CD8-positive, alpha-beta memory T cell (primary cell): ENCODE measurements around the gene PPIF. TPM values are rescaled to one million over a fixed set of nuclear protein-coding genes. Genes with fewer than 3 reads are reported as not detected.

Source experiments
- CTCF ChIA-PET: fragments of 350-600 bp; sonication (Branson Sonifier 250); formaldehyde crosslinking; loops from one replicate; lab custom pipeline; 2021; ENCODE audit warnings: antibody characterized with exemption; lab: Charles Lee
- POLR2A ChIA-PET: fragments of 350-600 bp; sonication (Branson Sonifier 250); formaldehyde crosslinking; loops from one replicate; lab custom pipeline; 2021; ENCODE audit warnings: antibody characterized with exemption; lab: Charles Lee
- DNase-seq, 5 donors: peaks; one replicate each; pipeline versions ENCODE4 v3.0.0 to v3.0.0-alpha.2; 2020 to 2022; ENCODE audit warnings: mixed read lengths in 1 of 5
- H3K27ac ChIP-seq: one replicate; pipeline ENCODE4 v1.7.0; 2013; ENCODE audit warnings: low read depth, mild to moderate bottlenecking, low read length, moderate library complexity
- H3K27me3 ChIP-seq: 2 replicates; pipeline ENCODE4 v1.7.0; 2013; ENCODE audit warnings: low read length, mild to moderate bottlenecking; ENCODE audit not compliant: insufficient read depth, poor library complexity, severe bottlenecking
- H3K36me3 ChIP-seq: 2 replicates; pipeline ENCODE4 v1.7.0; 2013; ENCODE audit warnings: mild to moderate bottlenecking, low read length, moderate library complexity; ENCODE audit not compliant: insufficient read depth
- H3K4me1 ChIP-seq: 2 replicates; pipeline ENCODE4 v1.7.0; 2013; ENCODE audit warnings: mild to moderate bottlenecking, low read length, moderate library complexity; ENCODE audit not compliant: insufficient read depth
- H3K4me3 ChIP-seq: 2 replicates; pipeline ENCODE4 v1.7.0; 2013; ENCODE audit warnings: mild to moderate bottlenecking, low read length
- H3K9me3 ChIP-seq: 2 replicates; pipeline ENCODE4 v1.7.0; 2013; ENCODE audit warnings: mild to moderate bottlenecking, low read length
- H3K27ac Mint-ChIP-seq, 8 donors: one replicate each; pipeline ENCODE4 v1.8.0; 2020 to 2021; ENCODE audit warnings: mixed read lengths in 8 of 8, mild to moderate bottlenecking in 6 of 8, inconsistent platforms in 3 of 8, moderate library complexity in 3 of 8
- H3K27me3 Mint-ChIP-seq, 2 donors: one replicate each; pipeline ENCODE4 v1.8.0; 2020 to 2021; ENCODE audit warnings: mixed read lengths in 2 of 2, mild to moderate bottlenecking in 1 of 2, moderate library complexity in 1 of 2
- H3K36me3 Mint-ChIP-seq, 3 donors: one replicate each; pipeline ENCODE4 v1.8.0; 2020 to 2021; ENCODE audit warnings: mixed read lengths in 3 of 3, inconsistent platforms in 1 of 3, mild to moderate bottlenecking in 1 of 3
- H3K4me1 Mint-ChIP-seq, 3 donors: one replicate each; pipeline ENCODE4 v1.8.0; 2020 to 2021; ENCODE audit warnings: mixed read lengths in 3 of 3, inconsistent platforms in 1 of 3, mild to moderate bottlenecking in 1 of 3
- H3K4me3 Mint-ChIP-seq, 7 donors: one replicate each; pipeline ENCODE4 v1.8.0; 2020 to 2021; ENCODE audit warnings: mixed read lengths in 7 of 7, mild to moderate bottlenecking in 6 of 7, moderate library complexity in 4 of 7, inconsistent platforms in 2 of 7
- H3K9me3 Mint-ChIP-seq, 5 donors: one replicate each; pipeline ENCODE4 v1.8.0; 2020 to 2022; ENCODE audit warnings: mixed read lengths in 5 of 5, mild to moderate bottlenecking in 3 of 5, moderate library complexity in 2 of 5, inconsistent platforms in 1 of 5
- polyA plus RNA-seq: library from polyadenylated mRNA; unstranded; fragments of 300-500 nt; fragmentation: Illumina TruSeq; gene quantifications from one replicate; pipeline ENCODE4 v1.2.3, GENCODE V29; 2021
- total RNA-seq, 2 experiments: library from RNA; stranded (reverse); gene quantifications; one replicate each; pipeline ENCODE4 v1.2.3, GENCODE V29; 2021

PPIF gene
- total and polyA plus RNA-seq, 3 experiments from 2014 or later, result 13.7 to 181 (median 173) TPM

DNA sequence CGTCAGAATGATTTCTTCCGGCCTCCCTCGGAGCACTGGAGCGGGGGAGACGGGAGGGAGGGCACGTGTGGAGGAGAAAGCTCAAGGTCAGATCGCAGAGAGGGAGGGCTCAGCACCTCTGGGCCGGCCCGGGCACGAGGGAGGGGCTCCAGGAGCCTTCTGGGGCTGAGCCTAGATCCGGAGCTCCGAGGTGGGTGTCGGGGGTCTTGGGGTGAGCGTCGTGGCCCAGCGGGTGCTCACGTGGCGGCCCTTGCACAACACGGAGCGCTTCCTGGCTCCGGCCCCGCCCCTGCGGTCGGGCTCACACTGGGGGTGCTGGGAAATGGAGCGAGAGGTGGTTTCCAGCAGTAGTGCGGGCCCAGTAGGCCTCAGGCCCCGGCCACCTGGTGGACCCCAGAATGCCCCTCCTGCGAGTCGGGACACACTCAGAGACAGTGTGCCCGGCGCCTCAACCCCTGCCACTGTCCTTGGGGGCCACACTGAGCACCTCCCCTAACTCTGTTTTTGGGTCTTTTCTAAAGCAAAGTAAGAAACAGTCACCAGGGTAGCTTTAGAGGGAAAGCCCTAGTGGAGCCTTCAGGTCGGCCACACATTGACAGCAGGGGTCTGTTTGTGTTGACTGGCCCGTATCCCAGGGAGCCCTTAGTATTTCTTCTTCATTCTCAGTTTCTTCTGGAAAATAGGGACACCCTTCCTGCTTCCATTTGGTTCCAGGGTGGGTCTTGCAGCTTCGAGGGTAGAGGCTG is 798 bp downstream of the PPIF start:
- H3K27me3 Mint-ChIP-seq, result no peaks in the 10 kb centered on the region
- Histone ChIP-seq H3K9me3 (no peaks in the 10 kb centered on the region), H3K4me3 (peak overlapping the region; percentile 56), H3K27me3 (no peaks in the 10 kb centered on the region), H3K4me1 (peaks cover 31% of the 10 kb centered on the region), H3K27ac (peak overlapping the region; percentile 80), H3K36me3 (peaks cover 37% of the 10 kb centered on the region)
- H3K4me3 Mint-ChIP-seq, result peak overlapping the region; percentile 77 to 91 (median 82)
- CTCF ChIA-PET, result interaction anchor here (0.5 to 5.1 kb wide), 14 partner anchors 9 to 108 kb away, joined by 3 to 37 read pairs (median 4); no protein-coding TSS in a partner anchor
- H3K27ac Mint-ChIP-seq, result peak overlapping the region; percentile 78 to 98 (median 92)
- POLR2A ChIA-PET, result interaction anchor here (0.6 to 1.9 kb wide), 4 partner anchors 12 to 106 kb away, joined by 3 to 12 read pairs (median 3); no protein-coding TSS in a partner anchor
- DNase-seq, result peak; percentile 61 to 82 (median 70)
- peaks cover 25 to 48% (median 28%) of the 10 kb centered on the region in 3 donors for H3K4me1 Mint-ChIP-seq
- peaks cover 4 to 46% (median 6%) of the 10 kb centered on the region in 3 donors for H3K36me3 Mint-ChIP-seq
- H3K9me3 Mint-ChIP-seq, result no peaks in the 10 kb centered on the region

GRCh38 chr10:79348640-79348988 is 1.3 kb downstream of the PPIF start:
- H3K4me1 ChIP-seq, result peaks cover 28% of the 10 kb centered on the region
- Mint-ChIP-seq H3K27ac (peak overlapping the region; percentile 78 to 98 (median 92)), H3K9me3 (no peaks in the 10 kb centered on the region), H3K4me1 (peaks cover 23 to 48% (median 33%) of the 10 kb centered on the region in 3 donors), H3K4me3 (peak overlapping the region; percentile 77 to 91 (median 82)), H3K27me3 (no peaks in the 10 kb centered on the region), H3K36me3 (peaks cover 4 to 52% (median 11%) of the 10 kb centered on the region in 3 donors)
- H3K27me3 ChIP-seq, result no peaks in the 10 kb centered on the region
- H3K27ac ChIP-seq, result peak overlapping the region; percentile 80
- peaks cover 43% of the 10 kb centered on the region for H3K36me3 ChIP-seq
- H3K4me3 ChIP-seq, result peak overlapping the region; percentile 56
- ChIA-PET POLR2A (interaction anchor here (0.6 to 1.9 kb wide), 3 partner anchors 11 to 107 kb away, joined by 3 to 12 read pairs (median 3); no protein-coding TSS in a partner anchor), CTCF (interaction anchor here (0.7 to 5.1 kb wide), 11 partner anchors 8 to 107 kb away, joined by 3 to 37 read pairs (median 4); no protein-coding TSS in a partner anchor)
- DNase-seq, result no peak
- no peaks in the 10 kb centered on the region for H3K9me3 ChIP-seq

- peaks cover 28% of the 10 kb centered on the region for H3K4me1 ChIP-seq
- peak overlapping the region; percentile 56 for H3K4me3 ChIP-seq
- peak overlapping the region in 7 of 8 donors; percentile 78 to 94 (median 92) for H3K27ac Mint-ChIP-seq
- H3K36me3 Mint-ChIP-seq, result peaks cover 9 to 57% (median 16%) of the 10 kb centered on the region in 3 donors
- H3K27ac ChIP-seq, result peak overlapping the region; percentile 80
- ChIA-PET POLR2A (interaction anchor here (1.9 kb wide), 1 partner anchor 26 kb away, joined by 12 read pairs; no protein-coding TSS in a partner anchor), CTCF (interaction anchor here (0.7 to 4.1 kb wide), 6 partner anchors 11 to 96 kb away, joined by 3 to 17 read pairs (median 4); no protein-coding TSS in a partner anchor)
- peak overlapping the region in 6 of 7 donors; percentile 77 to 91 (median 82) for H3K4me3 Mint-ChIP-seq
- no peaks in the 10 kb centered on the region for H3K27me3 Mint-ChIP-seq
- H3K9me3 ChIP-seq, result no peaks in the 10 kb centered on the region
- no peak for DNase-seq
- H3K27me3 ChIP-seq, result no peaks in the 10 kb centered on the region
- peaks cover 23 to 48% (median 37%) of the 10 kb centered on the region in 3 donors for H3K4me1 Mint-ChIP-seq
- H3K36me3 ChIP-seq, result peaks cover 48% of the 10 kb centered on the region
- H3K9me3 Mint-ChIP-seq, result no peaks in the 10 kb centered on the region
These were observed 1.8 kb downstream of the PPIF start for GRCh38 chr10:79349072-79349491.

DNA sequence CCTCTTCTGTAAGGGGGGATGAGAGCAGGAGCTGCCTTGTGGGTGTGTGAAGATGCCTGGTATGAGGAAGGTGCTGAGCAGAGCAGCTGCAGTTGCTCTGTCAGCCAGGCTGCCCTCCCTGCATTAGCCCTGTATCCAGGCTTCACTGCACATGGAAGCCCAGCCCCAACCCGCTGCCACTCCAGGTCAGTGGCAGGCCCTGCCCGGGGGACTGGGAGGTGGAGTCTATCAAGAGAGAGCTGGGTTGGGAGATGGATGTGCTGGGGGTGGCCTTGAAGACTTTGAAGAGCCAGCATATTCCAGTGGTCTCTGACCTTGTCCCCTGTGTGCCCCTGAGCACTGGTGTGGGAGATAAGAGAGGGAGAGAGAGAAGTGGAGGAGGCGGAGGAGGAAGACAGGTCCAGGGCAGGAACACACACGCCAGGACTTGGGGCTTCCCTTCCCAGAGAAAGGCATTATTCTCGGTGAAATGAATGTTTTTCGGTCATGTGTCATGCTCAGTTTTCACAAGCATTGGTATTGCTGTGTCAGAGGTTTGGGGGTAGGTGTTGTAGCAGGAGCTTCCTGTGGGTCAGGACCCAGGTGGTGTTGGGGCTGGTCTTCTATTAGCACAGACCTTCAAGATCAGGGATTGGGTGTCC is 2.6 kb downstream of the PPIF start:
- H3K4me3 Mint-ChIP-seq, result peak overlapping the region in 4 of 7 donors; percentile 13 to 82 (median 56)
- no peaks in the 10 kb centered on the region for H3K27me3 ChIP-seq
- no peak for DNase-seq
- CTCF ChIA-PET, result no interaction called here
- H3K9me3 Mint-ChIP-seq, result no peaks in the 10 kb centered on the region
- peaks cover 9 to 65% (median 17%) of the 10 kb centered on the region in 3 donors for H3K36me3 Mint-ChIP-seq
- no peak overlapping the region for H3K27ac ChIP-seq
- no peaks in the 10 kb centered on the region for H3K9me3 ChIP-seq
- peaks cover 26 to 55% (median 40%) of the 10 kb centered on the region in 3 donors for H3K4me1 Mint-ChIP-seq
- H3K4me3 ChIP-seq, result no peak overlapping the region
- H3K27me3 Mint-ChIP-seq, result no peaks in the 10 kb centered on the region
- H3K27ac Mint-ChIP-seq, result peak overlapping the region; percentile 22 to 92 (median 74)
- H3K4me1 ChIP-seq, result peaks cover 28% of the 10 kb centered on the region
- POLR2A ChIA-PET, result no interaction called here
- peaks cover 56% of the 10 kb centered on the region for H3K36me3 ChIP-seq

GRCh38 chr10:79350407-79351154 is 3.3 kb downstream of the PPIF start:
- Mint-ChIP-seq H3K27me3 (no peaks in the 10 kb centered on the region), H3K36me3 (peaks cover 13 to 71% (median 21%) of the 10 kb centered on the region in 3 donors), H3K9me3 (no peaks in the 10 kb centered on the region), H3K4me1 (peaks cover 28 to 58% (median 42%) of the 10 kb centered on the region in 3 donors), H3K27ac (peak overlapping the region in 5 of 8 donors; percentile 24 to 92 (median 38)), H3K4me3 (peak overlapping the region in 3 of 7 donors; percentile 13 to 77 (median 72))
- H3K9me3 ChIP-seq, result no peaks in the 10 kb centered on the region
- peaks cover 56% of the 10 kb centered on the region for H3K36me3 ChIP-seq
- POLR2A ChIA-PET, result no interaction called here
- H3K4me1 ChIP-seq, result peaks cover 28% of the 10 kb centered on the region
- no peak for DNase-seq
- CTCF ChIA-PET, result no interaction called here
- H3K27me3 ChIP-seq, result no peaks in the 10 kb centered on the region
- no peak overlapping the region for H3K4me3 ChIP-seq
- H3K27ac ChIP-seq, result no peak overlapping the region

GRCh38 chr10:79351332-79351731 is 4.1 kb downstream of the PPIF start:
- Mint-ChIP-seq H3K27me3 (no peaks in the 10 kb centered on the region), H3K36me3 (peaks cover 20 to 79% (median 27%) of the 10 kb centered on the region in 3 donors), H3K27ac (peak overlapping the region in 1 of 8 donors; percentile 54), H3K9me3 (no peaks in the 10 kb centered on the region), H3K4me3 (no peak overlapping the region), H3K4me1 (peaks cover 31 to 60% (median 47%) of the 10 kb centered on the region in 3 donors)
- Histone ChIP-seq H3K27me3 (no peaks in the 10 kb centered on the region), H3K27ac (no peak overlapping the region), H3K36me3 (peaks cover 56% of the 10 kb centered on the region), H3K4me3 (no peak overlapping the region), H3K9me3 (no peaks in the 10 kb centered on the region), H3K4me1 (peaks cover 28% of the 10 kb centered on the region)
- no peak for DNase-seq
- CTCF ChIA-PET, result no interaction called here
- POLR2A ChIA-PET, result no interaction called here

- Mint-ChIP-seq H3K9me3 (no peaks in the 10 kb centered on the region), H3K36me3 (peaks cover 20 to 85% (median 29%) of the 10 kb centered on the region in 3 donors), H3K4me1 (peaks cover 31 to 56% (median 43%) of the 10 kb centered on the region in 3 donors), H3K27me3 (no peaks in the 10 kb centered on the region), H3K27ac (peak overlapping the region in 3 of 8 donors; percentile 20 to 54 (median 41)), H3K4me3 (no peak overlapping the region)
- H3K36me3 ChIP-seq, result peaks cover 56% of the 10 kb centered on the region
- H3K27ac ChIP-seq, result no peak overlapping the region
- peaks cover 21% of the 10 kb centered on the region for H3K4me1 ChIP-seq
- no peak for DNase-seq
- no peaks in the 10 kb centered on the region for H3K27me3 ChIP-seq
- ChIA-PET CTCF (no interaction called here), POLR2A (no interaction called here)
- no peaks in the 10 kb centered on the region for H3K9me3 ChIP-seq
- H3K4me3 ChIP-seq, result no peak overlapping the region
These were observed 5.0 kb downstream of the PPIF start for GRCh38 chr10:79352035-79352877.
